Measurements from ENCODE around the gene TBP. TPM values are rescaled to one million over a fixed set of nuclear protein-coding genes. Genes with fewer than 3 reads are reported as not detected.

Gene TBP
- total and polyA plus RNA-seq, 2 of the 13 experiments (the other 11 are each of a cell fraction or from before 2014, with no cell fraction given): 21.7 to 28.1 TPM

DNA sequence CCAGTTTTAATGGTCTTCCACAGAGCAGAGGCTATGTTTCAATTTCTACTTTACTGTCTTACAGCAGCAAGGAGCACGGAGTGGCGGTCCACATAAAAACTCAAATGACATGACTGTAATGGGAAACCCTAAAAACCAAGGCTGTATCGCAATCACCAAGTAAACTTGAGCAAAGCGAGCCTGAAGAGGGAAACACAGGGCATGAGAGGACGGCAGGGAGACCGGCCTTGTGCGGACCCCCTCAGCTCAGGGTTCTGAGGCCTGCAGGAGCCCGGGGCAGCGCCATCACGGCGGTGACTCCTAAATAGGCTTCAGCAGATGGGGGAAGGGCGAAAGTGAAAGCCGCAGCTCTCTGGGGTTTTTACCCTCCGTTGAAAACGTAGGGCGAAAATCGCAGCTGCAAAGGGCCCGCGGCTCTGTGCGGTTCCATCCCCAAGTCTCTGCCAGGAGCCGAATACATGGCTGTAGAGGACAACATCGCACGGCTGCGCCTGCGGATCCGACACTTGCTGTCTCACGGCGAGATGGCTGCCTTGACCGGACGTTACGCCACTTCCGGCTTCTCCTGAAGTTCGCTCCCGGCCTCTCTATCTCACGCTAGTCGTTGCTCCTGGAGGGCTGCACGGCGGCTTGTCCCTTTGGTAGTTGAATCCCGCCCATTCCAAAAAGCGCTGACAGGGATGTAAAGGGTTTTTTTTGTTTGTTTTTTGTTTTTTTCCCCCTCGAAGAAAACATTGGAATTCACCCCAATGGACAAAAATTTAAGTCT, 1.2 kb upstream of the TBP start, which contains the start of gene PSMB1 (continued):
- TF ChIP-seq SSRP1 (CRISPR knock-in tag; IDR thresholded peaks at IDR 0.05) (no peak; the same call in 1 of the 2 replicates), PAX8 (CRISPR knock-in tag; IDR thresholded peaks at IDR 0.05; ENCODE audit: borderline replicate concordance) (no peak), ZFP1 (CRISPR knock-in tag; IDR thresholded peaks at IDR 0.05) (no peak), CREBL2 (CRISPR knock-in tag; IDR thresholded peaks at IDR 0.05; ENCODE audit: borderline replicate concordance) (no peak; the same call in 1 of the 2 replicates), KDM4B (CRISPR knock-in tag; IDR thresholded peaks at IDR 0.05) (peak; percentile 38; the same call in 1 of the 2 replicates), RORA (CRISPR knock-in tag; IDR thresholded peaks at IDR 0.05) (no peak), KLF9 (CRISPR knock-in tag; IDR thresholded peaks at IDR 0.05; ENCODE audit: low read depth) (no peak), PREB (CRISPR knock-in tag; IDR thresholded peaks at IDR 0.05) (no peak), ZNF788 (CRISPR knock-in tag; IDR thresholded peaks at IDR 0.05; ENCODE audit: borderline replicate concordance) (peak; percentile 39; the same call in 1 of the 2 replicates), ZNF512B (CRISPR knock-in tag; IDR thresholded peaks at IDR 0.05; ENCODE audit: borderline replicate concordance) (peak; percentile 60; the same call in 1 of the 2 replicates), ZNF672 (CRISPR knock-in tag; IDR thresholded peaks at IDR 0.05) (0 out of 2 replicates have a peak, but pooled peaks have one; percentile 24), NBN (conservative IDR thresholded peaks at IDR 0.05) (no peak), ARID3A (IDR thresholded peaks at IDR 0.05; ENCODE audit: low read depth, low read length) (peak; percentile 29; the same call in 1 of the 2 replicates)
- TF ChIP-seq, protein P1, sequence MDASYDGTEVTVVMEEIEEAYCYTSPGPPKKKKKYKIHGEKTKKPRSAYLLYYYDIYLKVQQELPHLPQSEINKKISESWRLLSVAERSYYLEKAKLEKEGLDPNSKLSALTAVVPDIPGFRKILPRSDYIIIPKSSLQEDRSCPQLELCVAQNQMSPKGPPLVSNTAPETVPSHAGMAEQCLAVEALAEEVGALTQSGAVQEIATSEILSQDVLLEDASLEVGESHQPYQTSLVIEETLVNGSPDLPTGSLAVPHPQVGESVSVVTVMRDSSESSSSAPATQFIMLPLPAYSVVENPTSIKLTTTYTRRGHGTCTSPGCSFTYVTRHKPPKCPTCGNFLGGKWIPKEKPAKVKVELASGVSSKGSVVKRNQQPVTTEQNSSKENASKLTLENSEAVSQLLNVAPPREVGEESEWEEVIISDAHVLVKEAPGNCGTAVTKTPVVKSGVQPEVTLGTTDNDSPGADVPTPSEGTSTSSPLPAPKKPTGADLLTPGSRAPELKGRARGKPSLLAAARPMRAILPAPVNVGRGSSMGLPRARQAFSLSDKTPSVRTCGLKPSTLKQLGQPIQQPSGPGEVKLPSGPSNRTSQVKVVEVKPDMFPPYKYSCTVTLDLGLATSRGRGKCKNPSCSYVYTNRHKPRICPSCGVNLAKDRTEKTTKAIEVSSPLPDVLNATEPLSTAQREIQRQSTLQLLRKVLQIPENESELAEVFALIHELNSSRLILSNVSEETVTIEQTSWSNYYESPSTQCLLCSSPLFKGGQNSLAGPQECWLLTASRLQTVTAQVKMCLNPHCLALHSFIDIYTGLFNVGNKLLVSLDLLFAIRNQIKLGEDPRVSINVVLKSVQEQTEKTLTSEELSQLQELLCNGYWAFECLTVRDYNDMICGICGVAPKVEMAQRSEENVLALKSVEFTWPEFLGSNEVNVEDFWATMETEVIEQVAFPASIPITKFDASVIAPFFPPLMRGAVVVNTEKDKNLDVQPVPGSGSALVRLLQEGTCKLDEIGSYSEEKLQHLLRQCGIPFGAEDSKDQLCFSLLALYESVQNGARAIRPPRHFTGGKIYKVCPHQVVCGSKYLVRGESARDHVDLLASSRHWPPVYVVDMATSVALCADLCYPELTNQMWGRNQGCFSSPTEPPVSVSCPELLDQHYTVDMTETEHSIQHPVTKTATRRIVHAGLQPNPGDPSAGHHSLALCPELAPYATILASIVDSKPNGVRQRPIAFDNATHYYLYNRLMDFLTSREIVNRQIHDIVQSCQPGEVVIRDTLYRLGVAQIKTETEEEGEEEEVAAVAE (CRISPR knock-in tag; IDR thresholded peaks at IDR 0.05; ENCODE audit: borderline replicate concordance): no peak
- TF ChIP-seq, protein P2, sequence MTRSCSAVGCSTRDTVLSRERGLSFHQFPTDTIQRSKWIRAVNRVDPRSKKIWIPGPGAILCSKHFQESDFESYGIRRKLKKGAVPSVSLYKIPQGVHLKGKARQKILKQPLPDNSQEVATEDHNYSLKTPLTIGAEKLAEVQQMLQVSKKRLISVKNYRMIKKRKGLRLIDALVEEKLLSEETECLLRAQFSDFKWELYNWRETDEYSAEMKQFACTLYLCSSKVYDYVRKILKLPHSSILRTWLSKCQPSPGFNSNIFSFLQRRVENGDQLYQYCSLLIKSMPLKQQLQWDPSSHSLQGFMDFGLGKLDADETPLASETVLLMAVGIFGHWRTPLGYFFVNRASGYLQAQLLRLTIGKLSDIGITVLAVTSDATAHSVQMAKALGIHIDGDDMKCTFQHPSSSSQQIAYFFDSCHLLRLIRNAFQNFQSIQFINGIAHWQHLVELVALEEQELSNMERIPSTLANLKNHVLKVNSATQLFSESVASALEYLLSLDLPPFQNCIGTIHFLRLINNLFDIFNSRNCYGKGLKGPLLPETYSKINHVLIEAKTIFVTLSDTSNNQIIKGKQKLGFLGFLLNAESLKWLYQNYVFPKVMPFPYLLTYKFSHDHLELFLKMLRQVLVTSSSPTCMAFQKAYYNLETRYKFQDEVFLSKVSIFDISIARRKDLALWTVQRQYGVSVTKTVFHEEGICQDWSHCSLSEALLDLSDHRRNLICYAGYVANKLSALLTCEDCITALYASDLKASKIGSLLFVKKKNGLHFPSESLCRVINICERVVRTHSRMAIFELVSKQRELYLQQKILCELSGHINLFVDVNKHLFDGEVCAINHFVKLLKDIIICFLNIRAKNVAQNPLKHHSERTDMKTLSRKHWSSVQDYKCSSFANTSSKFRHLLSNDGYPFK (CRISPR knock-in tag; IDR thresholded peaks at IDR 0.05; ENCODE audit: borderline replicate concordance): peak; percentile 93

All from HepG2 (cell line).